ENCODE results near the gene CSGALNACT2. TPM values are rescaled to one million over a fixed set of nuclear protein-coding genes. Genes with fewer than 3 reads are reported as not detected.
A peak's percentile ranks its signal among the peaks of the same experiment; 100 is the strongest.

CSGALNACT2 gene
- total and polyA plus RNA-seq, 12 donors = 4.6 to 12.9 (median 9.6) TPM

GRCh38 chr10:43121444-43121843 is 16.8 kb upstream of the CSGALNACT2 start:
- intact Hi-C loops (cut with DNase I) = no loop called here
- Histone ChIP-seq H3K9me3 (no peaks in the 10 kb centered on the region), H3K36me3 (no peaks in the 10 kb centered on the region), H3K27ac (peak overlapping the region in 1 of 10 donors; percentile 80), H3K4me1 (peaks cover 0 to 25% (median 10%) of the 10 kb centered on the region in 9 donors), H3K4me3 (no peak overlapping the region), H3K27me3 (no peaks in the 10 kb centered on the region)
- WGBS, 2 donors = 73 to 88% methylated on average over 1 of the region's 1 CpG
- no peak for DNase-seq
- TF ChIP-seq CTCF (IDR thresholded peaks at IDR 0.05) = no peak
- ATAC-seq = no peak

GRCh38 chr10:43122096-43122495 is 16.1 kb upstream of the CSGALNACT2 start:
- WGBS, 2 donors = 97% methylated on average over 4 of the region's 4 CpGs
- H3K27me3 ChIP-seq = no peaks in the 10 kb centered on the region
- TF ChIP-seq CTCF (IDR thresholded peaks at IDR 0.05) = no peak
- no peaks in the 10 kb centered on the region for H3K9me3 ChIP-seq
- no peak for ATAC-seq
- DNase-seq = no peak
- no peak overlapping the region for H3K4me3 ChIP-seq
- intact Hi-C loops (cut with DNase I) = no loop called here
- H3K4me1 ChIP-seq = peaks cover 0 to 30% (median 10%) of the 10 kb centered on the region in 9 donors
- no peaks in the 10 kb centered on the region for H3K36me3 ChIP-seq
- peak overlapping the region in 1 of 10 donors; percentile 80 for H3K27ac ChIP-seq

GRCh38 chr10:43122826-43123225 is 15.4 kb upstream of the CSGALNACT2 start:
- H3K27me3 ChIP-seq = no peaks in the 10 kb centered on the region
- 93 to 94% methylated on average over 7 of the region's 7 CpGs for WGBS, 2 donors
- H3K4me3 ChIP-seq = no peak overlapping the region
- no peak for ATAC-seq
- peaks cover 0 to 37% (median 10%) of the 10 kb centered on the region in 9 donors for H3K4me1 ChIP-seq
- no peaks in the 10 kb centered on the region for H3K36me3 ChIP-seq
- DNase-seq = no peak
- intact Hi-C loops (cut with DNase I) = no loop called here
- TF ChIP-seq CTCF (IDR thresholded peaks at IDR 0.05) = no peak
- H3K27ac ChIP-seq = no peak overlapping the region
- no peaks in the 10 kb centered on the region for H3K9me3 ChIP-seq

GRCh38 chr10:43123361-43124093 is 14.7 kb upstream of the CSGALNACT2 start:
- ATAC-seq = no peak
- Histone ChIP-seq H3K4me1 (peaks cover 0 to 37% (median 10%) of the 10 kb centered on the region in 9 donors), H3K27ac (no peak overlapping the region), H3K9me3 (no peaks in the 10 kb centered on the region), H3K27me3 (no peaks in the 10 kb centered on the region), H3K4me3 (no peak overlapping the region), H3K36me3 (no peaks in the 10 kb centered on the region)
- WGBS, 2 donors = 84% methylated on average over 9 of the region's 9 CpGs
- intact Hi-C loops (cut with DNase I) = no loop called here
- no peak for DNase-seq
- TF ChIP-seq CTCF (IDR thresholded peaks at IDR 0.05) = no peak

All from heart right ventricle (tissue), 16 donors.